ENCODE measurements around the gene GNB2.
"Not testable (repeated sequence)": the region's sequence is repeated elsewhere in the genome, so short reads cannot be mapped to it uniquely, and the experiment has no call there.

The GNB2 gene

GRCh38 chr7:100673302-100673941 is at the start of gene GNB2:
TSS of gene GNB2 (plus strand) at chr7:100673740. CDS start at chr7:100676266, 2,526 bp downstream.
- DNase-seq, result peak; percentile 98

- no peak for DNase-seq
Observed at GRCh38 chr7:100623951-100624824, 49.4 kb upstream of the GNB2 start.

GRCh38 chr7:100626055-100626454 is 47.5 kb upstream of the GNB2 start:
- DNase-seq, result no peak

- DNase-seq, result peak; percentile 75
Observed at GRCh38 chr7:100626530-100627237, 46.9 kb upstream of the GNB2 start.

- no peak for DNase-seq
Observed at GRCh38 chr7:100627238-100627549, 46.3 kb upstream of the GNB2 start.

- no peak for DNase-seq
Observed at GRCh38 chr7:100629117-100629716, 44.3 kb upstream of the GNB2 start.

GRCh38 chr7:100630066-100630465 is 43.5 kb upstream of the GNB2 start:
- DNase-seq, result no peak

GRCh38 chr7:100632951-100633717 is 40.4 kb upstream of the GNB2 start:
- no peak for DNase-seq

- DNase-seq, result no peak
Observed at GRCh38 chr7:100639995-100640516, 33.5 kb upstream of the GNB2 start.

GRCh38 chr7:100640517-100641440 is 32.8 kb upstream of the GNB2 start:
- no peak for DNase-seq

- no peak for DNase-seq
Observed at GRCh38 chr7:100641463-100641859, 32.1 kb upstream of the GNB2 start, which contains the start of gene TFR2. TSS of gene TFR2 (minus strand) at chr7:100641552. CDS start at chr7:100641509, 43 bp downstream.

- DNase-seq, result no peak
Observed at GRCh38 chr7:100641860-100642533, 31.5 kb upstream of the GNB2 start.

GRCh38 chr7:100642534-100642907 is 31.0 kb upstream of the GNB2 start:
- no peak for DNase-seq

GRCh38 chr7:100649826-100650565 is 23.5 kb upstream of the GNB2 start:
- DNase-seq, result no peak

- no peak for DNase-seq
Observed at GRCh38 chr7:100654908-100655831, 18.4 kb upstream of the GNB2 start.

- DNase-seq, result peak; percentile 26
Observed at GRCh38 chr7:100655908-100656674, 17.4 kb upstream of the GNB2 start, which contains the start of gene ACTL6B. TSS of gene ACTL6B (minus strand) at chr7:100656448. CDS start at chr7:100656354, 94 bp downstream.

GRCh38 chr7:100662194-100662776 is 11.3 kb upstream of the GNB2 start:
- not testable (repeated sequence) for DNase-seq
